ENCODE data around the gene ZSWIM4. TPM values are rescaled to one million over a fixed set of nuclear protein-coding genes. Genes with fewer than 3 reads are reported as not detected.

The ZSWIM4 gene
- total RNA-seq, 4 donors from 2014 or later: 2.8 to 19.8 (median 4.0) TPM

DNA sequence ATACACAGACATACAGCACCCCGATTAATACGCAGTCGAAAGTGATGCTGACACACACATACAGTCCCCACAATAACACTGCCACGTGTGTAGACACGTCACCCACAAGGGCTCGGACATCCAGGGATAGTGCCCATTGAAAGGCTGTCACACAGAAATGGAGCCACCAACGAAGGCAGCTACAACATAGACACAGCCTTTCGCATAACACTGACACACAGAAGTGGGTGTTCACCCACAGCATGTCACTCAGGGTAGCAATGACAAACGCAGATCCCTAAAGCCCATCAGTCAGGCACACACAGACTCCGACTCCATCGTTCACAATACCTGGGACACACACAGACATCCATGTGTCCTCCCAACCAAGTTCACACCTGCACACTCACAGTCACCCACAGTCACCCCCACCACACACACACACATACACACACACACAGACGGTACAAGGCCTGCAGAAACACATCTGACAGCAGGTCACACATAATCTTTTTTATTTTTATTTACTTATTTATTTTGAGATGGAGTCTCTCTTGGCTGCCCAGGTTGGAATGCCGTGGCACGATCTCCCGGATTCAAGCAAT is 71.3 kb downstream of the ZSWIM4 start:
- Histone ChIP-seq H3K36me3 (no peaks in the 10 kb centered on the region), H3K27ac (no peak overlapping the region), H3K27me3 (peaks cover 0 to 4% of the 10 kb centered on the region in 2 donors), H3K9me3 (no peaks in the 10 kb centered on the region), H3K4me1 (peaks cover 0 to 30% (median 9%) of the 10 kb centered on the region in 4 donors), H3K4me3 (peak overlapping the region in 3 of 4 donors; percentile 19 to 81 (median 51))
- no peak for DNase-seq (ENCODE audit: low spot score in 2 of 2)
- TF ChIP-seq, protein P1, sequence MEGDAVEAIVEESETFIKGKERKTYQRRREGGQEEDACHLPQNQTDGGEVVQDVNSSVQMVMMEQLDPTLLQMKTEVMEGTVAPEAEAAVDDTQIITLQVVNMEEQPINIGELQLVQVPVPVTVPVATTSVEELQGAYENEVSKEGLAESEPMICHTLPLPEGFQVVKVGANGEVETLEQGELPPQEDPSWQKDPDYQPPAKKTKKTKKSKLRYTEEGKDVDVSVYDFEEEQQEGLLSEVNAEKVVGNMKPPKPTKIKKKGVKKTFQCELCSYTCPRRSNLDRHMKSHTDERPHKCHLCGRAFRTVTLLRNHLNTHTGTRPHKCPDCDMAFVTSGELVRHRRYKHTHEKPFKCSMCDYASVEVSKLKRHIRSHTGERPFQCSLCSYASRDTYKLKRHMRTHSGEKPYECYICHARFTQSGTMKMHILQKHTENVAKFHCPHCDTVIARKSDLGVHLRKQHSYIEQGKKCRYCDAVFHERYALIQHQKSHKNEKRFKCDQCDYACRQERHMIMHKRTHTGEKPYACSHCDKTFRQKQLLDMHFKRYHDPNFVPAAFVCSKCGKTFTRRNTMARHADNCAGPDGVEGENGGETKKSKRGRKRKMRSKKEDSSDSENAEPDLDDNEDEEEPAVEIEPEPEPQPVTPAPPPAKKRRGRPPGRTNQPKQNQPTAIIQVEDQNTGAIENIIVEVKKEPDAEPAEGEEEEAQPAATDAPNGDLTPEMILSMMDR (IDR thresholded peaks at IDR 0.05): no peak
- no peak for TF ChIP-seq EP300 (IDR thresholded peaks at IDR 0.05)
- 68 to 72% methylated on average over 15 of the region's 15 CpGs for WGBS, 2 donors

DNA sequence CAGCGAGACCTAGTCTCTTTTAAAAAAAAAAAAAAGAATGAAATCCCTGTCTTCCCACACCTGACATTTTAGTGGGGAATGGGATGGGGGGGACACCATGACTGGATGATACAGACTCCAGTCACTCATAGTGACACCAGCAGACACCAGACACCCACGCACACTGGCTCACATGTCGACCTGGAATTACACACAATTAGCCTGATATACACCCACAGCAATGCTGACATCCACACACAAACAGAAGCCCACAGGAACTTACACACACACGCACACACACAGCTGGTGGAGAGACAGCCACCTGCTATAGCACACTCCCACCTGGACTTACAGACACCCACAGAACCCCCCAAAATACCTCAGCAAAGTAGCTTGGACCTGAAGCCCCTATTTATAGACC is 73.4 kb downstream of the ZSWIM4 start:
- Histone ChIP-seq H3K4me3 (no peak overlapping the region), H3K4me1 (peaks cover 0 to 31% (median 10%) of the 10 kb centered on the region in 4 donors), H3K27ac (no peak overlapping the region), H3K27me3 (peaks cover 0 to 11% of the 10 kb centered on the region in 2 donors), H3K9me3 (no peaks in the 10 kb centered on the region), H3K36me3 (no peaks in the 10 kb centered on the region)
- no peak for DNase-seq (ENCODE audit: low spot score in 2 of 2)
- TF ChIP-seq, protein P1 (IDR thresholded peaks at IDR 0.05): no peak
- no peak for TF ChIP-seq POLR2A (IDR thresholded peaks at IDR 0.05)
- no peak for TF ChIP-seq EP300 (IDR thresholded peaks at IDR 0.05)
- WGBS, 2 donors: 72 to 84% methylated on average over 4 of the region's 4 CpGs

DNA sequence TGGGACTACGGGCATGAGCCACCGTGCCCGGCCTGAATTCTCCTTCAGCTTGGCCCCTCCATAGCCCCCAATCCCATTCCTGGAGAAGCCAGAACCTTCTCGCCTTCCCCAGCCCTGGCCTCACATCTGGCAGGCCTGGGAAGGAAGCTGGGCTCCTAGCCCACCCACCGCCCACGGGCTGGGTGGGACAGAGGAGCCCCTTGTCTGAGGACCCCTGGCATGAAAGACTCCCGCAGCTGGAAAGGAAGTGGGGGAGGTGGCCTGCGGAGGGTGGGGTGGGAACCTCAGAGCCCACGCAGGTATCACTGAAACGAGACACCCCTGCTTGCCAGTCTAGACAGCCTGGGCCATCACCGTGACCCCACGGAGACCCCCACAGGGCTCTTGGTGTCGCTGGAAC is 74.0 kb downstream of the ZSWIM4 start:
- TF ChIP-seq, protein P1 (IDR thresholded peaks at IDR 0.05): no peak
- no peak for TF ChIP-seq POLR2A (IDR thresholded peaks at IDR 0.05)
- TF ChIP-seq EP300 (IDR thresholded peaks at IDR 0.05): no peak
- WGBS, 2 donors: 37 to 53% methylated on average over 12 to 13 of the region's 13 CpGs
- DNase-seq (ENCODE audit: low spot score in 2 of 2): no peak

DNA sequence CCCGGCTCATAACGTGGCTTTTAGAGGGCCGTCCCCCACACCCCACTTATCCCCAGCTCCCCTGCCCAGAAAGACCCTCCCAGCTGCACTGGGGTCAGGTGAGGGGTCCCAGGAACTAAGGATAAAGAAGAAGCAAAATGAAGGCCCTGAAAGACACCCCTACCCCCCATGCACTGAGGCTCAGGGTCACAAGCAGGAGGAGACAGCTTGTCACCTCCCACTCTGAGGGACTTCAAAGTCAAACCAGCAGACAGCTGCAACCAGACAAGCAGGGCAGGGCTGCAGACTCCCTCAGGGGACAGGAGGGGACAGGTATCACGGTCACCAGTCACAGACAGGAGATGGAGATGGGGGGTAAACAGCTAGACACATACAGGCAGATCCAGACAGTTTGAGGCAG is 75.6 kb downstream of the ZSWIM4 start:
- H3K9me3 ChIP-seq: no peaks in the 10 kb centered on the region
- DNase-seq (ENCODE audit: low spot score in 2 of 2): no peak
- H3K27me3 ChIP-seq: peaks cover 0 to 17% of the 10 kb centered on the region in 2 donors
- no peaks in the 10 kb centered on the region for H3K36me3 ChIP-seq
- WGBS, 2 donors: 87 to 95% methylated on average over 4 of the region's 4 CpGs
- TF ChIP-seq POLR2A (IDR thresholded peaks at IDR 0.05): no peak
- TF ChIP-seq, protein P1 (IDR thresholded peaks at IDR 0.05): no peak
- no peak for TF ChIP-seq EP300 (IDR thresholded peaks at IDR 0.05)
- no peak overlapping the region for H3K4me3 ChIP-seq
- no peak overlapping the region for H3K27ac ChIP-seq
- H3K4me1 ChIP-seq: peaks cover 0 to 24% (median 10%) of the 10 kb centered on the region in 4 donors

More for the DNA sequence above, 74.0 kb downstream of the ZSWIM4 start:
- H3K4me1 ChIP-seq: peaks cover 0 to 37% (median 10%) of the 10 kb centered on the region in 4 donors
- H3K27ac ChIP-seq: no peak overlapping the region
- no peaks in the 10 kb centered on the region for H3K9me3 ChIP-seq
- peaks cover 0 to 17% of the 10 kb centered on the region in 2 donors for H3K27me3 ChIP-seq
- no peaks in the 10 kb centered on the region for H3K36me3 ChIP-seq
- no peak overlapping the region for H3K4me3 ChIP-seq

DNA sequence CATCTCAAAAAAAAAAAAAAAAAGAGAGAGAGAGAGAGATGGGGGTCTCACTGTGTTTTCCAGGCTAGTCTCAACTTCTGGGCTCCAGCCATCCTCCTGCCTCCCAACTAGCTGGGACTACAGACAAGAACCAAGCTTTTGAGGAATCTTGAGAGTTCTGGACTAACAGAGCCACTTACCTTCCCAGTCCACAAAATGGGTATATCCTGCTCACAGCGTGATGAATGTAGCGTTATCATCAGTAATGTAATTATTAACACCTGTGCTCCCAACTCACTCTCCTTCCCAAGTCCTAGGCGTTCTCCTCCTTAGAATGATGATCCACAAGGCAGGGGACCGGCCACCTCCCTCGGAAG is 77.1 kb downstream of the ZSWIM4 start:
- no peak for DNase-seq (ENCODE audit: low spot score in 2 of 2)
- H3K27ac ChIP-seq: peak overlapping the region in 1 of 4 donors; percentile 25
- peaks cover 0 to 18% (median 8%) of the 10 kb centered on the region in 4 donors for H3K4me1 ChIP-seq
- TF ChIP-seq, protein P1 (IDR thresholded peaks at IDR 0.05): no peak
- TF ChIP-seq POLR2A (IDR thresholded peaks at IDR 0.05) (no peak), EP300 (IDR thresholded peaks at IDR 0.05) (no peak)
- H3K4me3 ChIP-seq: peak overlapping the region in 2 of 4 donors; percentile 33 to 43
- H3K9me3 ChIP-seq: no peaks in the 10 kb centered on the region
- 33 to 53% methylated on average over 5 of the region's 5 CpGs for WGBS, 2 donors
- H3K27me3 ChIP-seq: peaks cover 0 to 14% of the 10 kb centered on the region in 2 donors
- H3K36me3 ChIP-seq: no peaks in the 10 kb centered on the region

Measured in tibial nerve (tissue), 4 donors.